GM20431 (cell line): Measurements from ENCODE around the gene PSMB5.

Experiments
- in situ Hi-C: fragments of 300-500 bp; cut with MseI, MboI; formaldehyde crosslinking; loops from one replicate; pipeline ENCODE4 v1.15.0; 2020; ENCODE audit warnings: low sequenced_read_pairs; ENCODE audit not compliant: unreplicated experiment

Gene PSMB5

GRCh38 chr14:23060536-23061260, 26.0 kb upstream of the PSMB5 start:
- in situ Hi-C loops = no loop called here

- in situ Hi-C loops = loop anchor here (10.0 kb wide), 1 partner anchor 64 kb away; no protein-coding TSS in a partner anchor
These were observed 24.2 kb upstream of the PSMB5 start for GRCh38 chr14:23058654-23059504.

- in situ Hi-C loops = loop anchor here (10.0 kb wide), 1 partner anchor 63 kb away; no protein-coding TSS in a partner anchor
These were observed 23.3 kb upstream of the PSMB5 start for GRCh38 chr14:23057757-23058653.

GRCh38 chr14:23056956-23057756, 22.5 kb upstream of the PSMB5 start, which contains the start of gene CDH24:
CDH24 (minus strand) TSS chr14:23057520; CDS start chr14:23055733, 1,787 bp downstream.
- in situ Hi-C loops = loop anchor here (10.0 kb wide), 1 partner anchor 62 kb away; no protein-coding TSS in a partner anchor

GRCh38 chr14:23056145-23056955, 21.6 kb upstream of the PSMB5 start:
- in situ Hi-C loops = loop anchor here (10.0 kb wide), 1 partner anchor 62 kb away; no protein-coding TSS in a partner anchor

GRCh38 chr14:23055621-23056144, 21.0 kb upstream of the PSMB5 start:
- in situ Hi-C loops = loop anchor here (10.0 kb wide), 1 partner anchor 61 kb away; no protein-coding TSS in a partner anchor

GRCh38 chr14:23055147-23055550, 20.4 kb upstream of the PSMB5 start:
- in situ Hi-C loops = loop anchor here (10.0 kb wide), 1 partner anchor 60 kb away; no protein-coding TSS in a partner anchor

GRCh38 chr14:23054000-23054811, 19.5 kb upstream of the PSMB5 start:
- in situ Hi-C loops = loop anchor here (10.0 kb wide), 1 partner anchor 59 kb away; no protein-coding TSS in a partner anchor

GRCh38 chr14:23053426-23053825, 18.7 kb upstream of the PSMB5 start:
- in situ Hi-C loops = loop anchor here (10.0 kb wide), 1 partner anchor 59 kb away; no protein-coding TSS in a partner anchor

- in situ Hi-C loops = loop anchor here (10.0 kb wide), 1 partner anchor 58 kb away; no protein-coding TSS in a partner anchor
These were observed 18.0 kb upstream of the PSMB5 start for GRCh38 chr14:23052671-23053070.

GRCh38 chr14:23052182-23052623, 17.5 kb upstream of the PSMB5 start:
- in situ Hi-C loops = loop anchor here (10.0 kb wide), 1 partner anchor 57 kb away; no protein-coding TSS in a partner anchor

GRCh38 chr14:23051141-23052057, 16.7 kb upstream of the PSMB5 start:
- in situ Hi-C loops = loop anchor here (10.0 kb wide), 1 partner anchor 57 kb away; no protein-coding TSS in a partner anchor

- in situ Hi-C loops = no loop called here
These were observed 14.3 kb upstream of the PSMB5 start for GRCh38 chr14:23049011-23049410.

GRCh38 chr14:23047751-23048693, 13.3 kb upstream of the PSMB5 start:
- in situ Hi-C loops = no loop called here
